Colonic mucosa (tissue), 4 donors: ENCODE measurements around the gene PTPRM. TPM values are rescaled to one million over a fixed set of nuclear protein-coding genes. Genes with fewer than 3 reads are reported as not detected.
"Not testable (repeated sequence)": the region's sequence is repeated elsewhere in the genome, so short reads cannot be mapped to it uniquely, and the experiment has no call there.

Experiments
- DNase-seq: peaks from one replicate; pipeline ENCODE4 v3.0.0-alpha.2; 2020
- H3K27ac ChIP-seq: fragments of 200-600 bp; one replicate; pipeline ENCODE4 v1.8.0; 2021
- H3K27me3 ChIP-seq: fragments of 200-600 bp; one replicate; pipeline ENCODE4 v1.8.0; 2021
- H3K36me3 ChIP-seq: fragments of 200-600 bp; one replicate; pipeline ENCODE4 v1.8.0; 2021
- H3K4me1 ChIP-seq: fragments of 200-600 bp; one replicate; pipeline ENCODE4 v1.8.0; 2021; ENCODE audit warnings: mild to moderate bottlenecking
- H3K4me3 ChIP-seq: fragments of 200-600 bp; one replicate; pipeline ENCODE4 v1.8.0; 2021
- H3K9ac ChIP-seq, 2 donors: one replicate each; pipeline ENCODE4 v1.7.0; 2013; ENCODE audit warnings: control low read depth in 2 of 2, low read depth in 2 of 2, low read length in 2 of 2
- H3K9me3 ChIP-seq: fragments of 200-600 bp; one replicate; pipeline ENCODE4 v1.8.0; 2021
- intact Hi-C: fragments of 100-400 bp; cut with DNase I; formaldehyde crosslinking; loops from one replicate; pipeline ENCODE4 v1.14.1; 2022
- total RNA-seq, 2 donors: library from RNA; stranded (reverse); fragmentation: NEBNext Ultra II Directional in 1 of 2; extraction: Animal tissue kit (Norgen Biotek cat#: 25700) in 1 of 2; gene quantifications; one replicate each; pipeline ENCODE4 v1.2.1, GENCODE V29; 2021
- TF ChIP-seq, protein P1 (sequence below): fragments of 200-600 bp; IDR thresholded peaks from one replicate; pipeline ENCODE4 v1.8.0; 2022; ENCODE audit warnings: antibody characterized with exemption, mild to moderate bottlenecking
- donor health status: healthy.
- donor health status: DM: no; HTN: no; CAD: no.
- donor health status: DM: no; HTN: no; CAD: no.

Gene PTPRM
- total RNA-seq, 2 donors from 2014 or later = 8.1 to 13.9 TPM

DNA sequence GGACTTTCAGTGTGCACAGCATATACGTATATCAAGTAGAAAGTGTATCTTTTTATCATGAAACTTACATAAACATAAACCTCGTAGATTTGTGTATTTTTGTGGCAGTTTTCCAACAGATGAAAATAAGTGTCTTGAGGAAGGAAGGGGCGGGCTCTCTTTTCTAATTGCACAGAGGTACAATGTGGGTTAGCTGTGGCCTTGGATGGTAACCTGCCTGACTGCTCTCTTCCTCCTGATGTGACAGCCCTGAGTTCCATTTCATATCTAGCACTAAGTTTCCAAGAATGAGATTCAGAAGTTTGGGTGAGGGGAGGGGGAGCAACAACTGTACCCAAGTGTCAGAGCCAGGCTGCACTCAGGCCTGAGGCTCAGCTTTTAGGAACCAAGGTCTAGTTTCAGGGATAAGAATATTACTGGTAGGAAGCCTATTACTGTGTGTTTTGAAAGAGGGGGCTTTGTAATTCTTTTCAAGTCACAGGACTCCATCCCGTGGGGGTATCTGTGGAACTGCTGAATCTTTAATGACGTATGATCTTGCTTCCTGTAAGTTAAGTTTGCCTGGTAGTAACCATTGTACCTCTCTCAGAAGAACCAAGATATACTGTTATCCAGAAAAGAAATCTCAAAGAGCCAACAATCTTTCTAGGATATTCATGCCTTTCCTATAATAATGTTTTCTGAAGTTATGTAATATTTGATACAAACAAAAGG is 483.7 kb downstream of the PTPRM start:
- no peak overlapping the region for H3K9ac ChIP-seq
- no peaks in the 10 kb centered on the region for H3K36me3 ChIP-seq
- H3K4me3 ChIP-seq = no peak overlapping the region
- H3K9me3 ChIP-seq = no peaks in the 10 kb centered on the region
- no peaks in the 10 kb centered on the region for H3K4me1 ChIP-seq
- TF ChIP-seq, protein P1, sequence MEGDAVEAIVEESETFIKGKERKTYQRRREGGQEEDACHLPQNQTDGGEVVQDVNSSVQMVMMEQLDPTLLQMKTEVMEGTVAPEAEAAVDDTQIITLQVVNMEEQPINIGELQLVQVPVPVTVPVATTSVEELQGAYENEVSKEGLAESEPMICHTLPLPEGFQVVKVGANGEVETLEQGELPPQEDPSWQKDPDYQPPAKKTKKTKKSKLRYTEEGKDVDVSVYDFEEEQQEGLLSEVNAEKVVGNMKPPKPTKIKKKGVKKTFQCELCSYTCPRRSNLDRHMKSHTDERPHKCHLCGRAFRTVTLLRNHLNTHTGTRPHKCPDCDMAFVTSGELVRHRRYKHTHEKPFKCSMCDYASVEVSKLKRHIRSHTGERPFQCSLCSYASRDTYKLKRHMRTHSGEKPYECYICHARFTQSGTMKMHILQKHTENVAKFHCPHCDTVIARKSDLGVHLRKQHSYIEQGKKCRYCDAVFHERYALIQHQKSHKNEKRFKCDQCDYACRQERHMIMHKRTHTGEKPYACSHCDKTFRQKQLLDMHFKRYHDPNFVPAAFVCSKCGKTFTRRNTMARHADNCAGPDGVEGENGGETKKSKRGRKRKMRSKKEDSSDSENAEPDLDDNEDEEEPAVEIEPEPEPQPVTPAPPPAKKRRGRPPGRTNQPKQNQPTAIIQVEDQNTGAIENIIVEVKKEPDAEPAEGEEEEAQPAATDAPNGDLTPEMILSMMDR = no peak
- no peak overlapping the region for H3K27ac ChIP-seq
- intact Hi-C loops = no loop called here
- DNase-seq = no peak
- H3K27me3 ChIP-seq = no peaks in the 10 kb centered on the region

- intact Hi-C loops = no loop called here
- TF ChIP-seq, protein P1 = no peak
- DNase-seq = no peak
- Histone ChIP-seq H3K36me3 (no peaks in the 10 kb centered on the region), H3K4me3 (no peak overlapping the region), H3K27me3 (no peaks in the 10 kb centered on the region), H3K9ac (no peak overlapping the region), H3K27ac (no peak overlapping the region), H3K4me1 (no peaks in the 10 kb centered on the region), H3K9me3 (no peaks in the 10 kb centered on the region)
Observed at GRCh38 chr18:8051453-8051852, 484.3 kb downstream of the PTPRM start.

GRCh38 chr18:8052237-8052701 is 485.2 kb downstream of the PTPRM start:
- H3K9me3 ChIP-seq = no peaks in the 10 kb centered on the region
- intact Hi-C loops = no loop called here
- no peaks in the 10 kb centered on the region for H3K4me1 ChIP-seq
- H3K36me3 ChIP-seq = no peaks in the 10 kb centered on the region
- DNase-seq = no peak
- no peaks in the 10 kb centered on the region for H3K27me3 ChIP-seq
- no peak overlapping the region for H3K4me3 ChIP-seq
- no peak overlapping the region for H3K27ac ChIP-seq
- no peak overlapping the region for H3K9ac ChIP-seq
- TF ChIP-seq, protein P1 = no peak

- H3K27ac ChIP-seq = no peak overlapping the region
Observed at GRCh38 chr18:8056723-8057122, 489.6 kb downstream of the PTPRM start.

GRCh38 chr18:8063152-8063551 is 496.0 kb downstream of the PTPRM start:
- H3K27me3 ChIP-seq, H3K27ac ChIP-seq, DNase-seq, H3K9ac ChIP-seq, H3K9me3 ChIP-seq, H3K36me3 ChIP-seq, H3K4me3 ChIP-seq, H3K4me1 ChIP-seq, intact Hi-C loops: not testable (repeated sequence)

More at GRCh38 chr18:8056723-8057122, 489.6 kb downstream of the PTPRM start:
- no peak overlapping the region for H3K4me3 ChIP-seq
- TF ChIP-seq, protein P1 = no peak
- H3K9me3 ChIP-seq = no peaks in the 10 kb centered on the region
- no peaks in the 10 kb centered on the region for H3K4me1 ChIP-seq
- H3K27me3 ChIP-seq = no peaks in the 10 kb centered on the region
- H3K36me3 ChIP-seq = no peaks in the 10 kb centered on the region
- intact Hi-C loops = no loop called here
- H3K9ac ChIP-seq = no peak overlapping the region
- DNase-seq = no peak

DNA sequence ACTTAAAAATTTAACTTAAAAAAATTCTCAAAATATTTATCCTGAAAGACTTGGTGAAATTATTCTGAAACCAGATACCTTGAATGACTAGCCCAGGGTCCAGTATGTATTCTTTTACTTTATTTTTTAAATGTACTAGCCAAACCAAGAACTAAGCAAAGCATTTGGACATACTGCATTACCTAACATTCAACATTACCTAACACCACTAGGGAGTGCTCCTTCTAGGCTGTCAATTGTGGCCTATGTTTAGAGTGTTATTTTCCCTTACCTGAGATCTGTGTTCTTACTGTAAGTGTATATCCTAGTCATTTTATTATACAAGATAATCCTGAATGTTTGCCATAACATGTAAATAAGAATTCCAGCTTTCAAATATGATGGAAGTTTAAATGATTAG is 496.6 kb downstream of the PTPRM start:
- Histone ChIP-seq H3K36me3 (no peaks in the 10 kb centered on the region), H3K4me3 (no peak overlapping the region), H3K4me1 (no peaks in the 10 kb centered on the region), H3K9me3 (no peaks in the 10 kb centered on the region), H3K9ac (no peak overlapping the region), H3K27me3 (no peaks in the 10 kb centered on the region), H3K27ac (no peak overlapping the region)
- DNase-seq = no peak
- intact Hi-C loops = no loop called here
- TF ChIP-seq, protein P1 = no peak
